H1 (cell line): Measurements from ENCODE around the gene RSU1. TPM values are rescaled to one million over a fixed set of nuclear protein-coding genes. Genes with fewer than 3 reads are reported as not detected.

Experiments used
- CTCF ChIA-PET: fragments of 300-600 bp; sonication (Branson Sonifier 250); formaldehyde crosslinking; loops from one replicate; lab custom pipeline; 2021; ENCODE audit not compliant: partially characterized antibody; lab: Charles Lee
- POLR2A ChIA-PET: fragments of 300-600 bp; sonication (Branson Sonifier 250); formaldehyde crosslinking; loops from one replicate; lab custom pipeline; 2021; ENCODE audit warnings: inconsistent platforms; ENCODE audit not compliant: partially characterized antibody; lab: Charles Lee
- DNase-seq, 2 experiments: peaks; one replicate each; pipeline versions ENCODE4 v3.0.0 to v3.0.0-alpha.2; 2010 to 2022; ENCODE audit warnings: low spot score in 2 of 2, low read depth in 1 of 2, mixed read lengths in 1 of 2
- FAIRE-seq: peaks from 2 replicates; lab custom pipeline; 2011; peaks lifted over from hg19 to GRCh38; lab: Jason Lieb, UNC
- H2AFZ ChIP-seq: 2 replicates; pipeline ENCODE4 v1.8.1; 2012; ENCODE audit warnings: low read length, inconsistent platforms
- H2AK5ac ChIP-seq: 2 replicates; pipeline ENCODE4 v1.6.1; 2013; ENCODE audit warnings: low read depth, low read length
- H2BK120ac ChIP-seq: replicated peaks from 2 replicates; pipeline ENCODE3; 2013; ENCODE audit warnings: low read depth, low read length, inconsistent platforms
- H2BK12ac ChIP-seq: 2 replicates; pipeline ENCODE4 v1.6.1; 2013; ENCODE audit warnings: low read depth, low read length
- H2BK15ac ChIP-seq: 2 replicates; pipeline ENCODE4 v1.6.1; 2013; ENCODE audit warnings: low read length
- H2BK20ac ChIP-seq: 2 replicates; pipeline ENCODE4 v1.6.1; 2013; ENCODE audit warnings: low read length
- H2BK5ac ChIP-seq: 2 replicates; pipeline ENCODE4 v1.6.1; 2013; ENCODE audit warnings: low read depth, low read length
- H3K14ac ChIP-seq: 2 replicates; pipeline ENCODE4 v1.6.1; 2013; ENCODE audit warnings: inconsistent platforms; ENCODE audit not compliant: insufficient read length
- H3K18ac ChIP-seq: 2 replicates; pipeline ENCODE4 v1.6.1; 2013; ENCODE audit warnings: low read length; ENCODE audit errors: extremely low read depth
- H3K23ac ChIP-seq: 2 replicates; pipeline ENCODE4 v1.6.1; 2013; ENCODE audit warnings: inconsistent platforms; ENCODE audit not compliant: insufficient read length
- H3K23me2 ChIP-seq: 2 replicates; pipeline ENCODE4 v1.6.1; 2013; ENCODE audit warnings: low read depth, low read length
- H3K27ac ChIP-seq: 2 replicates; pipeline ENCODE4 v1.6.1; 2011; ENCODE audit warnings: low read depth, low read length, inconsistent platforms
- H3K27me3 ChIP-seq, 4 experiments: replicated peaks in 1 of 4; 1 replicate in 1 of 4; 2 replicates in 3 of 4; pipeline versions ENCODE4 v1.6.1 to v1.8.1; 2011 to 2013; ENCODE audit warnings: low read length in 3 of 4, mild to moderate bottlenecking in 3 of 4, inconsistent platforms in 2 of 4, mixed read lengths in 2 of 4, moderate library complexity in 1 of 4; ENCODE audit not compliant: control insufficient read depth in 3 of 4, insufficient read depth in 3 of 4; ENCODE audit errors: extremely low read depth in 1 of 4
- H3K36me3 ChIP-seq, 4 experiments: 2 replicates each; pipeline versions ENCODE4 v1.6.1 to v1.8.1; 2011 to 2013; ENCODE audit warnings: mild to moderate bottlenecking in 4 of 4, low read length in 3 of 4, moderate library complexity in 2 of 4, control low read depth in 1 of 4, inconsistent platforms in 1 of 4; ENCODE audit not compliant: insufficient read depth in 4 of 4, control insufficient read depth in 2 of 4
- H3K4ac ChIP-seq: replicated peaks from 2 replicates; pipeline ENCODE3; 2013; ENCODE audit warnings: low read length, low read depth, mixed read lengths, inconsistent platforms; ENCODE audit not compliant: insufficient read length
- H3K4me1 ChIP-seq, 4 experiments: replicated peaks in 1 of 4; 1 replicate in 1 of 4; 2 replicates in 3 of 4; pipeline versions ENCODE4 v1.6.1 to v1.8.1; 2011 to 2013; ENCODE audit warnings: low read length in 3 of 4, inconsistent platforms in 2 of 4, mixed read lengths in 1 of 4; ENCODE audit not compliant: insufficient read depth in 4 of 4, control insufficient read depth in 3 of 4
- H3K4me2 ChIP-seq, 2 experiments: 2 replicates each; pipeline versions ENCODE4 v1.6.1 to v1.8.1; 2011 to 2013; ENCODE audit warnings: low read depth in 2 of 2, low read length in 2 of 2, control low read depth in 1 of 2, inconsistent platforms in 1 of 2, mild to moderate bottlenecking in 1 of 2; ENCODE audit not compliant: insufficient read depth in 1 of 2
- H3K4me3 ChIP-seq, 4 experiments: fragments of 200-600, 300-600 bp in 1 of 4; sonication (generic), shearing (Covaris generic), sonication (Bioruptor Twin) in 1 of 4; 2 replicates each; pipeline versions ENCODE4 v1.5.1 to v1.8.1; 2011 to 2016; ENCODE audit warnings: low read length in 4 of 4, low read depth in 3 of 4, control low read depth in 2 of 4, inconsistent platforms in 2 of 4, mild to moderate bottlenecking in 2 of 4, mixed read lengths in 1 of 4, moderate library complexity in 1 of 4; ENCODE audit not compliant: insufficient read depth in 2 of 4; ENCODE audit errors: extremely low read depth in 1 of 4
- H3K56ac ChIP-seq: replicated peaks from 2 replicates; pipeline ENCODE3; 2013; ENCODE audit warnings: low read depth, mild to moderate bottlenecking, mixed read lengths, low read length, inconsistent platforms; ENCODE audit not compliant: insufficient read length
- H3K79me1 ChIP-seq: 2 replicates; pipeline ENCODE4 v1.6.1; 2013; ENCODE audit warnings: low read depth, low read length, control low read depth
- H3K79me2 ChIP-seq, 2 experiments: 2 replicates each; pipeline versions ENCODE4 v1.6.1 to v1.8.1; 2012 to 2013; ENCODE audit warnings: low read length in 2 of 2, mild to moderate bottlenecking in 2 of 2, inconsistent platforms in 1 of 2; ENCODE audit not compliant: insufficient read depth in 2 of 2, control insufficient read depth in 1 of 2
- H3K9ac ChIP-seq, 4 experiments: replicated peaks in 1 of 4; 1 replicate in 1 of 4; 2 replicates in 3 of 4; pipeline versions ENCODE4 v1.6.1 to v1.8.1; 2011 to 2013; ENCODE audit warnings: low read depth in 3 of 4, low read length in 3 of 4, control low read depth in 2 of 4, mild to moderate bottlenecking in 2 of 4, moderate library complexity in 2 of 4, inconsistent platforms in 1 of 4; ENCODE audit errors: extremely low read depth in 1 of 4
- H3K9me3 ChIP-seq, 2 experiments: 2 replicates each; pipeline versions ENCODE4 v1.6.1 to v1.8.1; 2012 to 2013; ENCODE audit warnings: mild to moderate bottlenecking in 2 of 2, moderate library complexity in 2 of 2, control low read depth in 1 of 2, inconsistent platforms in 1 of 2, low read depth in 1 of 2, low read length in 1 of 2, mixed read lengths in 1 of 2; ENCODE audit not compliant: insufficient read depth in 2 of 2
- H4K20me1 ChIP-seq, 2 experiments: replicated peaks in 1 of 2; 2 replicates each; pipeline versions ENCODE3 to v1.8.1; 2011 to 2013; ENCODE audit warnings: inconsistent platforms in 2 of 2, low read length in 2 of 2, mild to moderate bottlenecking in 1 of 2; ENCODE audit not compliant: insufficient read depth in 2 of 2, control insufficient read depth in 1 of 2
- H4K5ac ChIP-seq: 2 replicates; pipeline ENCODE4 v1.6.1; 2013; ENCODE audit warnings: low read length, low read depth, mixed read lengths, inconsistent platforms; ENCODE audit not compliant: insufficient read length
- H4K8ac ChIP-seq: 2 replicates; pipeline ENCODE4 v1.8.0; 2013; ENCODE audit warnings: mild to moderate bottlenecking, moderate library complexity, low read length, inconsistent platforms; ENCODE audit not compliant: insufficient read depth; ENCODE audit errors: extremely low read depth
- H4K91ac ChIP-seq: replicated peaks from 2 replicates; pipeline ENCODE3; 2013; ENCODE audit warnings: low read length, mixed read lengths, inconsistent platforms; ENCODE audit not compliant: insufficient read length
- ATF3 ChIP-seq: IDR thresholded peaks from 2 replicates; pipeline ENCODE4 v1.6.1; 2011; ENCODE audit warnings: low read depth, mild to moderate bottlenecking, low read length; ENCODE audit not compliant: insufficient read depth
- BACH1 ChIP-seq: IDR thresholded peaks from 2 replicates; pipeline ENCODE4 v1.6.1; 2012; ENCODE audit warnings: low read length, improper control_type of control experiment
- E2F6 ChIP-seq: IDR thresholded peaks from 2 replicates; pipeline ENCODE4 v1.6.1; 2012; ENCODE audit warnings: inconsistent platforms
- HDAC6 ChIP-seq: IDR thresholded peaks from one replicate; pipeline ENCODE4 v1.7.1; 2012; ENCODE audit warnings: low read depth, mild to moderate bottlenecking, inconsistent platforms, low read length, moderate library complexity
- JUN ChIP-seq: IDR thresholded peaks from 2 replicates; pipeline ENCODE4 v1.6.1; 2011; ENCODE audit warnings: low read depth, mild to moderate bottlenecking, improper control_type of control experiment, low read length
- POLR2A ChIP-seq, 2 experiments: IDR thresholded peaks; 1 replicate in 1 of 2; 2 replicates in 1 of 2; pipeline ENCODE4 v1.6.1; 2011; ENCODE audit warnings: low read depth in 2 of 2, low read length in 2 of 2, mild to moderate bottlenecking in 2 of 2; ENCODE audit errors: control extremely low read depth in 1 of 2
- RFX5 ChIP-seq: IDR thresholded peaks from 2 replicates; pipeline ENCODE4 v1.6.1; 2011; ENCODE audit warnings: low read depth, low read length, improper control_type of control experiment, borderline replicate concordance
- WGBS, 2 experiments: shearing (Covaris generic) in 1 of 2; methylation state at CpG; one replicate each; pipeline versions ENCODE4 v1.1.6 to v1.1.7; 2013 to 2015; ENCODE audit warnings: low lambda C conversion rate in 2 of 2, mixed read lengths in 2 of 2, inconsistent platforms in 1 of 2, low coverage in 1 of 2, missing lambda C conversion rate in 1 of 2; ENCODE audit not compliant: insufficient replicate concordance in 2 of 2, insufficient coverage in 1 of 2, insufficient read length in 1 of 2; ENCODE audit errors: extremely low coverage in 1 of 2, missing lambda C conversion rate in 1 of 2; 5-methylcytosine and 5-hydroxymethylcytosine counted together
- polyA plus RNA-seq, 7 experiments: library from polyadenylated mRNA; depleted of rRNA in 3 of 7; stranded (reverse) in 5 of 7; unstranded in 2 of 7; fragments of >200 nt in 5 of 7; fragments of 200-250 nt in 2 of 7; gene quantifications; 1 replicate in 5 of 7; 2 replicates in 1 of 7; 4 replicates in 1 of 7; pipeline versions ENCODE4 v1.2.1 to v1.2.3, GENCODE V29; 2011 to 2013; ENCODE audit warnings: missing spikeins in 2 of 7, mixed read lengths in 2 of 7
- total RNA-seq: library from RNA; stranded (reverse); fragmentation: NEBNext Ultra II Directional; extraction: Animal tissue kit (Norgen Biotek cat#: 25700); gene quantifications from 2 replicates; pipeline ENCODE4 v1.2.1, GENCODE V29; 2021

Gene RSU1
- total and polyA plus RNA-seq, 2 of the 8 experiments (the other 6 are each of a cell fraction or from before 2014, with no cell fraction given), result 50.0 to 68.2 TPM

GRCh38 chr10:16819436-16819835 is 2.2 kb upstream of the RSU1 start:
- no peak overlapping the region for H2BK20ac ChIP-seq
- no peak overlapping the region for H2BK15ac ChIP-seq
- FAIRE-seq, result no peak
- peaks cover 5% of the 10 kb centered on the region; the same call in 1 of the 2 replicates for H3K79me1 ChIP-seq
- peaks cover 20 to 23% of the 10 kb centered on the region in 2 experiments for H3K9me3 ChIP-seq
- no peak overlapping the region for H4K5ac ChIP-seq
- no peak overlapping the region for H4K8ac ChIP-seq
- H4K91ac ChIP-seq, result no peak overlapping the region
- peaks cover 6% of the 10 kb centered on the region; the same call in 1 of the 2 replicates for H3K23me2 ChIP-seq
- no peak overlapping the region for H3K27ac ChIP-seq
- WGBS, 2 experiments, result 80% methylated on average over 3 of the region's 3 CpGs; no CpG with 5 or more reads in 1 of the 2 experiments
- H3K4me3 ChIP-seq, result no peak overlapping the region
- H3K23ac ChIP-seq, result no peak overlapping the region
- no peak overlapping the region for H2AFZ ChIP-seq
- DNase-seq, result no peak
- no peak overlapping the region for H2AK5ac ChIP-seq
- no peak overlapping the region for H2BK5ac ChIP-seq
- peaks cover 0 to 3% (median 0%) of the 10 kb centered on the region in 4 experiments; a peak in 1 of 7 replicates for H3K4me1 ChIP-seq
- H3K56ac ChIP-seq, result no peak overlapping the region
- H3K14ac ChIP-seq, result no peak overlapping the region
- no peak overlapping the region for H3K4ac ChIP-seq
- CTCF ChIA-PET, result interaction anchor here (1.0 kb wide), 1 partner anchor 11 kb away, joined by 3 read pairs; no protein-coding TSS in a partner anchor
- no peak overlapping the region for H3K18ac ChIP-seq
- peaks cover 4 to 19% of the 10 kb centered on the region in 2 experiments; a peak in 2 of 4 replicates for H3K79me2 ChIP-seq
- TF ChIP-seq JUN (no peak), E2F6 (no peak), HDAC6 (no peak), ATF3 (no peak), POLR2A (IDR thresholded peaks at IDR 0.05; ENCODE audit: control extremely low read depth in 1 of 2, low read depth in 2 of 2, low read length in 2 of 2) (no peak), RFX5 (no peak), BACH1 (no peak)
- no peak overlapping the region for H2BK120ac ChIP-seq
- POLR2A ChIA-PET, result no interaction called here
- no peaks in the 10 kb centered on the region; a peak in 1 of 8 replicates for H3K36me3 ChIP-seq
- H3K9ac ChIP-seq, result no peak overlapping the region
- no peaks in the 10 kb centered on the region; a peak in 1 of 7 replicates for H3K27me3 ChIP-seq
- no peak overlapping the region for H3K4me2 ChIP-seq
- H4K20me1 ChIP-seq, result peaks cover 0 to 2% of the 10 kb centered on the region in 2 experiments
- H2BK12ac ChIP-seq, result no peak overlapping the region
